Stimulated activated CD4-positive, alpha-beta T cell treated with anti-CD3 and anti-CD28 coated beads, Interleukin-12 subunit alpha, Interleukin-12 subunit beta, amount 100 ng/mL, for 24 hours (primary cell): ENCODE measurements around the gene GATD1.

Source experiments
- DNase-seq, 2 experiments: peaks; one replicate each; pipeline ENCODE4 v3.0.0-alpha.2; 2020; ENCODE audit warnings: low read depth in 2 of 2

GATD1 gene

GRCh38 chr11:727281-727701 lies 50.0 kb downstream of the GATD1 start:
- DNase-seq: no peak

- DNase-seq: no peak
Observed at GRCh38 chr11:726278-727220, 50.7 kb downstream of the GATD1 start.

GRCh38 chr11:725624-726202 lies 51.6 kb downstream of the GATD1 start:
- no peak for DNase-seq

GRCh38 chr11:724778-725386 lies 52.4 kb downstream of the GATD1 start:
- no peak for DNase-seq

GRCh38 chr11:724049-724777 lies 53.1 kb downstream of the GATD1 start:
- no peak for DNase-seq

GRCh38 chr11:723120-723883 lies 54.0 kb downstream of the GATD1 start:
- DNase-seq: no peak

GRCh38 chr11:722346-722811 lies 54.9 kb downstream of the GATD1 start:
- DNase-seq: no peak

GRCh38 chr11:721741-722345 lies 55.4 kb downstream of the GATD1 start:
- no peak for DNase-seq

GRCh38 chr11:721247-721740 lies 56.0 kb downstream of the GATD1 start:
- DNase-seq: no peak

- DNase-seq: no peak
Observed at GRCh38 chr11:720642-721246, 56.5 kb downstream of the GATD1 start.

GRCh38 chr11:720017-720641 lies 57.2 kb downstream of the GATD1 start:
- DNase-seq: no peak

- no peak for DNase-seq
Observed at GRCh38 chr11:719214-720016, 57.9 kb downstream of the GATD1 start.
